ENCODE results near the gene ZNF649.

- TF ChIP-seq CTCF (IDR thresholded peaks at IDR 0.05): no peak
- no peak for TF ChIP-seq EP300 (IDR thresholded peaks at IDR 0.05)
Observed at GRCh38 chr19:51916167-51916566, 11.3 kb upstream of the ZNF649 start.
